Measurements from ENCODE around the gene LONP2. TPM values are rescaled to one million over a fixed set of nuclear protein-coding genes. Genes with fewer than 3 reads are reported as not detected.

Gene LONP2
- total and polyA plus RNA-seq, 9 of the 15 experiments (the other 6 are each of a cell fraction or from before 2014, with no cell fraction given) = 8.1 to 41.2 (median 25.6) TPM

- POLR2A ChIA-PET = interaction anchor here (1.0 to 1.5 kb wide), 2 partner anchors 12 to 17 kb away, joined by 3 to 4 read pairs; no protein-coding TSS in a partner anchor
- no peak for FAIRE-seq
Measured at GRCh38 chr16:48386559-48387312, 142.6 kb downstream of the LONP2 start.

More at GRCh38 chr16:48386559-48387312, 142.6 kb downstream of the LONP2 start:
- 79% methylated on average over 17 of the region's 17 CpGs for WGBS (ENCODE audit: insufficient coverage, low coverage, missing lambda C conversion rate)
- DNase-seq (ENCODE audit: extremely low read depth in 1 of 4, low spot score in 3 of 4) = no peak
- in situ Hi-C loops (cut with MboI) (no loop called here), intact Hi-C loops (cut with micrococcal nuclease) (no loop called here)
- Histone ChIP-seq H3K36me3 (ENCODE audit: control insufficient read depth, insufficient read depth, low read length) (no peaks in the 10 kb centered on the region), H3K27me3 (ENCODE audit: control insufficient read depth in 2 of 2, insufficient read depth in 2 of 2, low read length in 2 of 2) (no peaks in the 10 kb centered on the region), H3K27ac (ENCODE audit: extremely low read depth, low read depth, low read length) (no peak overlapping the region), H3K9me3 (replicated peaks; ENCODE audit: control insufficient read depth, insufficient read depth, low read depth, low read length) (no peaks in the 10 kb centered on the region), H3K9me1 (ENCODE audit: control insufficient read depth, insufficient read depth, low read length) (no peaks in the 10 kb centered on the region), H2AFZ (ENCODE audit: low read depth, low read length) (0 out of 2 replicates have a peak overlapping the region, but pooled peaks have one; percentile 39), H3K4me1 (replicated peaks in 1 of 2; ENCODE audit: control insufficient read depth in 2 of 2, insufficient read depth in 2 of 2, low read length in 2 of 2) (peaks cover 8% of the 10 kb centered on the region in 2 experiments; a peak in 4 of 5 replicates), H4K20me1 (replicated peaks; ENCODE audit: control insufficient read depth, insufficient read depth, low read length) (peaks cover 16% of the 10 kb centered on the region; the same call in 1 of the 2 replicates), H3K4me2 (ENCODE audit: insufficient read depth, low read length) (no peak overlapping the region), H3K9ac (ENCODE audit: insufficient read depth in 1 of 2, low read depth in 2 of 2, low read length in 2 of 2) (no peak overlapping the region), H3K4me3 (no peak overlapping the region), H3K79me2 (ENCODE audit: control insufficient read depth, insufficient read depth, low read length) (peaks cover 28% of the 10 kb centered on the region)
- BruUV-seq (replicated peaks) = no TSS peak
- ATAC-seq = no peak
- CTCF ChIA-PET (ENCODE audit: low intra/inter-chr PET ratio) = no interaction called here
- TF ChIP-seq SPI1 (IDR thresholded peaks at IDR 0.05; ENCODE audit: borderline replicate concordance, low read depth, low read length) (0 out of 2 replicates have a peak, but pooled peaks have one; percentile 24), ARID3A (IDR thresholded peaks at IDR 0.05; ENCODE audit: borderline replicate concordance, low read depth, low read length) (no peak)
